ENCODE data around the gene F11.
A peak's percentile ranks its signal among the peaks of the same experiment; 100 is the strongest.
"Not testable (repeated sequence)": the region's sequence is repeated elsewhere in the genome, so short reads cannot be mapped to it uniquely, and the experiment has no call there.

The F11 gene

DNA sequence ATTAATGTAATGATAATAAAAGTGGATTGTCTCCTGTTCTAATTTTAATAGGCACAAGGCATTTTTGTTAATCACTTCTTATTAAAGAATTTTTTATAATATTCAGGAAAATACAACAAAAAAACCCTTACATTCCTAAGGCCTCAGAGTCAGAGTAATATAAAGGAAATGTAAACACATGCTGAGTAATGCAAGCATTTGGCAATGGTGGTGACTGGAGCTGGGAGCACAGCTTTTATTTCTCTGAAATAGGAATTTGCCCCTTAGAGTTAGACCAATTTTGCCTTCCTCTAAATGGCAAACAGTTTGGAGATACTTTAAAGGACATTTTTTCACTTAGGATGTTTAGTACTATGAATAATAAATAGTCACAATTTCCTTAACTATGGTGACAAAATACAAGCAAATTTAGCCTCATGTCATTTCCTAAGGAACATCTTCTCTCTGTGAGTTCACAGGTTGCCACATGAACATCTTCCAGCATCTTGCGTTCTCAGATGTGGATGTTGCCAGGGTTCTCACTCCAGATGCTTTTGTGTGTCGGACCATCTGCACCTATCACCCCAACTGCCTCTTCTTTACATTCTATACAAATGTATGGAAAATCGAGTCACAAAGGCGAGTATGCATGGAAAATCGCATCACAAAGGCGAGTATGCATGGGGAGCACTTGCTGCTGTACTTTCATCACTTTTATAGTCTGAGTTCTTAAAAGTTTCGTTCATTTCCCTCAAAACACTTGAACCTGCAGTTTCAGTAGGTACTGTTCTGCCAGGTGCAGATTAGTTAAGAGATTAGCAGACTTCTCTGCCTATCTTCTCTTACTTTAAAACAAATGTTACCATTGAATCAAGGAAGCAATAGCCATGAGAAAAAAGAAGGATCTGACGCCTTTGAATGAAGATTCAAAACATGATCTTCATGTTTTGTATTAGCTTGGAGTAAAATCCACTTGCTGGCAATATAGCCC, 15.9 kb upstream of the F11 start:
- Histone ChIP-seq H3K4me3 (ENCODE audit: low read depth in 1 of 2, low read length in 2 of 2) (no peak overlapping the region), H3K9me3 (ENCODE audit: control insufficient read depth in 1 of 2, low read length in 2 of 2) (no peaks in the 10 kb centered on the region), H3K9ac (ENCODE audit: low read depth in 1 of 2, low read length in 2 of 2) (no peak overlapping the region), H3K4me1 (ENCODE audit: control insufficient read depth in 1 of 2, insufficient read depth in 2 of 2, low read length in 2 of 2) (no peaks in the 10 kb centered on the region), H3K36me3 (ENCODE audit: control insufficient read depth in 1 of 2, insufficient read depth in 2 of 2, low read length in 2 of 2) (no peaks in the 10 kb centered on the region), H3K27me3 (ENCODE audit: control insufficient read depth in 1 of 2, insufficient read depth in 2 of 2, low read length in 2 of 2) (no peaks in the 10 kb centered on the region), H3K27ac (ENCODE audit: low read depth, low read length) (no peak overlapping the region)

- Histone ChIP-seq H3K27me3 (ENCODE audit: control insufficient read depth in 1 of 2, insufficient read depth in 2 of 2, low read length in 2 of 2) (no peaks in the 10 kb centered on the region), H3K9ac (ENCODE audit: low read depth in 1 of 2, low read length in 2 of 2) (no peak overlapping the region), H3K36me3 (ENCODE audit: control insufficient read depth in 1 of 2, insufficient read depth in 2 of 2, low read length in 2 of 2) (no peaks in the 10 kb centered on the region), H3K27ac (ENCODE audit: low read depth, low read length) (no peak overlapping the region), H3K4me1 (ENCODE audit: control insufficient read depth in 1 of 2, insufficient read depth in 2 of 2, low read length in 2 of 2) (no peaks in the 10 kb centered on the region), H3K4me3 (ENCODE audit: low read depth in 1 of 2, low read length in 2 of 2) (no peak overlapping the region), H3K9me3 (ENCODE audit: control insufficient read depth in 1 of 2, low read length in 2 of 2) (no peaks in the 10 kb centered on the region)
Observed at GRCh38 chr4:186250760-186251159, 15.2 kb upstream of the F11 start.

- no peaks in the 10 kb centered on the region for H3K36me3 ChIP-seq (ENCODE audit: control insufficient read depth in 1 of 2, insufficient read depth in 2 of 2, low read length in 2 of 2)
- no peak overlapping the region for H3K9ac ChIP-seq (ENCODE audit: low read depth in 1 of 2, low read length in 2 of 2)
- H3K4me3 ChIP-seq (ENCODE audit: low read depth in 1 of 2, low read length in 2 of 2): no peak overlapping the region
- H3K4me1 ChIP-seq (ENCODE audit: control insufficient read depth in 1 of 2, insufficient read depth in 2 of 2, low read length in 2 of 2): peaks cover 0 to 2% of the 10 kb centered on the region in 2 donors
- H3K9me3 ChIP-seq (ENCODE audit: control insufficient read depth in 1 of 2, low read length in 2 of 2): no peaks in the 10 kb centered on the region
- H3K27ac ChIP-seq (ENCODE audit: low read depth, low read length): no peak overlapping the region
- H3K27me3 ChIP-seq (ENCODE audit: control insufficient read depth in 1 of 2, insufficient read depth in 2 of 2, low read length in 2 of 2): no peaks in the 10 kb centered on the region
Observed at GRCh38 chr4:186255122-186255521, 10.9 kb upstream of the F11 start.

GRCh38 chr4:186258216-186258811, 7.7 kb upstream of the F11 start:
- no peak overlapping the region for H3K27ac ChIP-seq (ENCODE audit: low read depth, low read length)
- no peaks in the 10 kb centered on the region for H3K36me3 ChIP-seq (ENCODE audit: control insufficient read depth in 1 of 2, insufficient read depth in 2 of 2, low read length in 2 of 2)
- H3K9ac ChIP-seq (ENCODE audit: low read depth in 1 of 2, low read length in 2 of 2): no peak overlapping the region
- peaks cover 10 to 15% of the 10 kb centered on the region in 2 donors for H3K4me1 ChIP-seq (ENCODE audit: control insufficient read depth in 1 of 2, insufficient read depth in 2 of 2, low read length in 2 of 2)
- no peaks in the 10 kb centered on the region for H3K9me3 ChIP-seq (ENCODE audit: control insufficient read depth in 1 of 2, low read length in 2 of 2)
- H3K27me3 ChIP-seq (ENCODE audit: control insufficient read depth in 1 of 2, insufficient read depth in 2 of 2, low read length in 2 of 2): no peaks in the 10 kb centered on the region
- no peak overlapping the region for H3K4me3 ChIP-seq (ENCODE audit: low read depth in 1 of 2, low read length in 2 of 2)

- Histone ChIP-seq H3K9ac (ENCODE audit: low read depth in 1 of 2, low read length in 2 of 2) (no peak overlapping the region), H3K4me1 (ENCODE audit: control insufficient read depth in 1 of 2, insufficient read depth in 2 of 2, low read length in 2 of 2) (peaks cover 10 to 15% of the 10 kb centered on the region in 2 donors), H3K4me3 (ENCODE audit: low read depth in 1 of 2, low read length in 2 of 2) (no peak overlapping the region), H3K36me3 (ENCODE audit: control insufficient read depth in 1 of 2, insufficient read depth in 2 of 2, low read length in 2 of 2) (no peaks in the 10 kb centered on the region), H3K27ac (ENCODE audit: low read depth, low read length) (no peak overlapping the region), H3K9me3 (ENCODE audit: control insufficient read depth in 1 of 2, low read length in 2 of 2) (no peaks in the 10 kb centered on the region), H3K27me3 (ENCODE audit: control insufficient read depth in 1 of 2, insufficient read depth in 2 of 2, low read length in 2 of 2) (no peaks in the 10 kb centered on the region)
Observed at GRCh38 chr4:186260117-186260503, 5.9 kb upstream of the F11 start.

DNA sequence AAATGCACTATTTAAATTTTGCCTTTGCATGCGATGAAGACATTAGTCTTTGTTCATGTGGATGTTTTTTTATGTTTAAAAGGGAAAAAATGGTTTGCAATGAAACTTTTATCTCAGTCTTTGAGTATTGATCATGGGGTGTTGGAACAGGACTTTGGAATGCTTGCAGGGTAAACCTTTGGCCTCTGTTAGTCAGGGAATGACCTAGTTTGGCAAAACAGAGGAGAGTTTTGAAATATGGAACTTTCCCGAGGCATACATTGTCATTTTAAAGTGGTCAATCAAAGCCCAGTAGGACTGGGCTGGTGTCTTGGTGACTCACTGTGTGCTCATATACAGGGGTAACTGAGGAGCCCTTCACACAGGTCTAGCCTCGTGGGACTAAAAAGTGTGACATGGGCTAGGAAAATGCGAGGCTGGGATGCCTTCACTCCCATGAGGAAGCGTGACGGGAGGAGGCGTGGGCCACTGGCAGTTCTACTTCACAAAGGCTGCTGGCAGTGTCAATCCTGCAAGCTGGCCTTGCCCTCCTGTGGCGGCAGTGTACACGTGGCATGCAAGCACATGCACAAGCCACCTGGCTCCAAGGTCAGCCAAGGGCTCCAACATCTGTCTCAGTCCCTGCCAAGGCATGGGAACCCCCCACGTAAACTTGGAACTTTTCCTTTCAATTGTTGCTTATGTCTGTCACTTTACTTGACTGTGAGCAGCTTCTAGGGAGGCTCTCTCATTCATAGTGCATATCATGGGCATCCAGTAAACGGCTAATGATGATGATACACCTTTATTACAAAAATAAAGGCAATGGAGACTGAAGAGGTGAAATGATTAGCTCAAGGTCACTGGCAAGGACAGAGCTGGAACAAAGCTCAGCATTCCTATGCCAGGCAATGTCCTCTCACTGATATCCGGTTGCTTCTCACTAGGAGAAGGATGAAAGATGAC, 5.2 kb upstream of the F11 start:
- Histone ChIP-seq H3K27me3 (ENCODE audit: control insufficient read depth in 1 of 2, insufficient read depth in 2 of 2, low read length in 2 of 2) (no peaks in the 10 kb centered on the region), H3K9ac (ENCODE audit: low read depth in 1 of 2, low read length in 2 of 2) (peak overlapping the region; percentile 47 to 50), H3K27ac (ENCODE audit: low read depth, low read length) (peak overlapping the region; percentile 65), H3K36me3 (ENCODE audit: control insufficient read depth in 1 of 2, insufficient read depth in 2 of 2, low read length in 2 of 2) (no peaks in the 10 kb centered on the region), H3K9me3 (ENCODE audit: control insufficient read depth in 1 of 2, low read length in 2 of 2) (no peaks in the 10 kb centered on the region), H3K4me1 (ENCODE audit: control insufficient read depth in 1 of 2, insufficient read depth in 2 of 2, low read length in 2 of 2) (peaks cover 10 to 15% of the 10 kb centered on the region in 2 donors), H3K4me3 (ENCODE audit: low read depth in 1 of 2, low read length in 2 of 2) (peak overlapping the region; percentile 32 to 54)

GRCh38 chr4:186264660-186265059, 1.3 kb upstream of the F11 start:
- H3K4me1 ChIP-seq (ENCODE audit: control insufficient read depth in 1 of 2, insufficient read depth in 2 of 2, low read length in 2 of 2): peaks cover 10 to 20% of the 10 kb centered on the region in 2 donors
- H3K4me3 ChIP-seq (ENCODE audit: low read depth in 1 of 2, low read length in 2 of 2): no peak overlapping the region
- H3K9me3 ChIP-seq (ENCODE audit: control insufficient read depth in 1 of 2, low read length in 2 of 2): no peaks in the 10 kb centered on the region
- no peak overlapping the region for H3K27ac ChIP-seq (ENCODE audit: low read depth, low read length)
- H3K27me3 ChIP-seq (ENCODE audit: control insufficient read depth in 1 of 2, insufficient read depth in 2 of 2, low read length in 2 of 2): no peaks in the 10 kb centered on the region
- no peaks in the 10 kb centered on the region for H3K36me3 ChIP-seq (ENCODE audit: control insufficient read depth in 1 of 2, insufficient read depth in 2 of 2, low read length in 2 of 2)
- no peak overlapping the region for H3K9ac ChIP-seq (ENCODE audit: low read depth in 1 of 2, low read length in 2 of 2)

DNA sequence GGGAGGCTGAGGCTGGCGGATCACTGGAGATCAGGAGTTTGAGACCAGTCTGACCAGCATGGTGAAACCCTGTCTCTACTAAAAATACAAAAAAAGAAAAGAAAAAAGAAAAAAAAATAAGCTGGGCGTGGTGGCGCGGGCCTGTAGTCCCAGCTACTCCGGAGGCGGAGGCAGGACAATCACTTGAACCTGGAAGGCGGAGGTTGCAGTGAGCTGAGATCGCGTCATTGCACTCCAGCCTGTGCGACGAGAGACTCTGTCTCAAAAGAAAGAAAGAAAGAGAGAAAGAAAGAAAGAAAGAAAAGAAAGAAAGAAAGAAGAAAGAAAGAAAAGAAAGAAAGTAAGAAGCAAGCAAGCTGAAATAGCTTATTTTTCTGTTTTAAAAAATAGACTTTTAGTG, 739 bp upstream of the F11 start:
- H3K4me1 ChIP-seq (ENCODE audit: control insufficient read depth in 1 of 2, insufficient read depth in 2 of 2, low read length in 2 of 2): peaks cover 10 to 17% of the 10 kb centered on the region in 2 donors
- H3K9me3 ChIP-seq (ENCODE audit: control insufficient read depth in 1 of 2, low read length in 2 of 2); H3K9ac ChIP-seq (ENCODE audit: low read depth in 1 of 2, low read length in 2 of 2); H3K36me3 ChIP-seq (ENCODE audit: control insufficient read depth in 1 of 2, insufficient read depth in 2 of 2, low read length in 2 of 2); H3K27me3 ChIP-seq (ENCODE audit: control insufficient read depth in 1 of 2, insufficient read depth in 2 of 2, low read length in 2 of 2); H3K4me3 ChIP-seq (ENCODE audit: low read depth in 1 of 2, low read length in 2 of 2); H3K27ac ChIP-seq (ENCODE audit: low read depth, low read length): not testable (repeated sequence)

DNA sequence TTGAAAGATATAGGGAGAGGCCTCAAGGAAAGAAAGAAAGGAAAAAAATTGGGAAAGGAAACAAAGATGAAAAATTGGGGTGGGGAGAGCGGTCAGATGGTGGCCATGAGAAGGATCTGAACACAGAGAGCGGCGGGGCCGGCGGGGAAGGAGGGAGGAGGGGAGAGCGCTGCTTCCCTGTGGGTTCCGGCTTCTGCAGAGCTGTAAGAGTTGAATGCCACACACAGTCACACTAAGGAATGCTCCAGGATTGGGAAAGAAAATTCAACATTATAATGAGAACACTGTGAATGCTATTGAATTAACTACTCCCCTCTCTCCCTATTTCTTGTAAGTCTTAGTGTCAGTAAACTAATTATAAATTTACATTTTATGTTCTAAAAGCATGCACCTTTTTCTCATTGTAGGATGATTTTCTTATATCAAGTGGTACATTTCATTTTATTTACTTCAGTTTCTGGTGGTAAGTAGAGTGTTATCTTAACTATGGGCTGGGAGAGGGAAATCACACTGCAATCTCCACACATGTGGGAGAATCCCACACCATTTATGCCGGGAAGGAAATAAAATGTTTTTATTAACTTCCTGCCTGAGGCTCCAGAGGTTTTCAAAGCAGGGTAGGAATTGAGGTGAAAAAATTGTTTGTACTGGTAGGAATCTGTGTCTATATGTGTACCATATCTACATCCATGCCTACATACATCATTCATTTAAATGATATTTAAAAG, 904 bp downstream of the F11 start:
- H3K9ac ChIP-seq (ENCODE audit: low read depth in 1 of 2, low read length in 2 of 2): peak overlapping the region; percentile 31 to 51
- no peaks in the 10 kb centered on the region for H3K36me3 ChIP-seq (ENCODE audit: control insufficient read depth in 1 of 2, insufficient read depth in 2 of 2, low read length in 2 of 2)
- H3K4me1 ChIP-seq (ENCODE audit: control insufficient read depth in 1 of 2, insufficient read depth in 2 of 2, low read length in 2 of 2): peaks cover 0 to 5% of the 10 kb centered on the region in 2 donors
- H3K27ac ChIP-seq (ENCODE audit: low read depth, low read length): no peak overlapping the region
- H3K9me3 ChIP-seq (ENCODE audit: control insufficient read depth in 1 of 2, low read length in 2 of 2): no peaks in the 10 kb centered on the region
- no peaks in the 10 kb centered on the region for H3K27me3 ChIP-seq (ENCODE audit: control insufficient read depth in 1 of 2, insufficient read depth in 2 of 2, low read length in 2 of 2)
- H3K4me3 ChIP-seq (ENCODE audit: low read depth in 1 of 2, low read length in 2 of 2): peak overlapping the region; percentile 42 to 63

Data from duodenal mucosa (tissue), 2 donors.